Measurements from ENCODE around the gene EMC9. TPM values are rescaled to one million over a fixed set of nuclear protein-coding genes. Genes with fewer than 3 reads are reported as not detected.

EMC9 gene
- total and polyA plus RNA-seq, 12 donors, result 21.6 to 149 (median 43.9) TPM

DNA sequence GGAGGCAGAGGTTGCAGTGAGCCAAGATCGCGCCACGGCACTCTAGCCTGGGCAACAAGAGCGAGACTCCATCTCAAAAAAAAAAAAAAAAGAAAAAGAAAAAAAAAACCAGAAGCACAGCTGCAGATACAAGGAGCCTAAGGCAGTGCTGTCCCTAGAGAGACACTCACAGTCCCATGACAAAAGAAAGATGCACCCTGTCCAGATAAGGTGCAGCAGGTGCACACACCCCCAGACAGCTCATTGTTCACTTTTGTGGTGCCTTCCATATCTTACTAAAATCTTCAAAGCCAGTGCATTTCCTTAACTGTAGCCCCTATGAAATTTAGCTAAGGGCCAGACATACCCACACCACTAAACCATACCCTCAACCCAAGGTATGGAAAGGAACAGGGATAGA lies 19.0 kb downstream of the EMC9 start:
- H3K36me3 ChIP-seq (replicated peaks in 1 of 2), result peaks cover 0 to 63% of the 10 kb centered on the region in 2 donors
- no peak overlapping the region for H3K27ac ChIP-seq
- no peaks in the 10 kb centered on the region for H3K9me3 ChIP-seq (replicated peaks in 1 of 3)
- H3K27me3 ChIP-seq, result no peaks in the 10 kb centered on the region
- DNase-seq, result no peak
- no peaks in the 10 kb centered on the region for H3K4me1 ChIP-seq (replicated peaks in 1 of 2)
- intact Hi-C loops (cut with DNase I), result no loop called here
- H3K4me3 ChIP-seq, result no peak overlapping the region
- TF ChIP-seq, protein P1, sequence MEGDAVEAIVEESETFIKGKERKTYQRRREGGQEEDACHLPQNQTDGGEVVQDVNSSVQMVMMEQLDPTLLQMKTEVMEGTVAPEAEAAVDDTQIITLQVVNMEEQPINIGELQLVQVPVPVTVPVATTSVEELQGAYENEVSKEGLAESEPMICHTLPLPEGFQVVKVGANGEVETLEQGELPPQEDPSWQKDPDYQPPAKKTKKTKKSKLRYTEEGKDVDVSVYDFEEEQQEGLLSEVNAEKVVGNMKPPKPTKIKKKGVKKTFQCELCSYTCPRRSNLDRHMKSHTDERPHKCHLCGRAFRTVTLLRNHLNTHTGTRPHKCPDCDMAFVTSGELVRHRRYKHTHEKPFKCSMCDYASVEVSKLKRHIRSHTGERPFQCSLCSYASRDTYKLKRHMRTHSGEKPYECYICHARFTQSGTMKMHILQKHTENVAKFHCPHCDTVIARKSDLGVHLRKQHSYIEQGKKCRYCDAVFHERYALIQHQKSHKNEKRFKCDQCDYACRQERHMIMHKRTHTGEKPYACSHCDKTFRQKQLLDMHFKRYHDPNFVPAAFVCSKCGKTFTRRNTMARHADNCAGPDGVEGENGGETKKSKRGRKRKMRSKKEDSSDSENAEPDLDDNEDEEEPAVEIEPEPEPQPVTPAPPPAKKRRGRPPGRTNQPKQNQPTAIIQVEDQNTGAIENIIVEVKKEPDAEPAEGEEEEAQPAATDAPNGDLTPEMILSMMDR (IDR thresholded peaks at IDR 0.05), result no peak
- TF ChIP-seq POLR2A (IDR thresholded peaks at IDR 0.05), result no peak
- 95 to 98% (median 97%) methylated on average over 4 of the region's 4 CpGs for WGBS, 4 donors

DNA sequence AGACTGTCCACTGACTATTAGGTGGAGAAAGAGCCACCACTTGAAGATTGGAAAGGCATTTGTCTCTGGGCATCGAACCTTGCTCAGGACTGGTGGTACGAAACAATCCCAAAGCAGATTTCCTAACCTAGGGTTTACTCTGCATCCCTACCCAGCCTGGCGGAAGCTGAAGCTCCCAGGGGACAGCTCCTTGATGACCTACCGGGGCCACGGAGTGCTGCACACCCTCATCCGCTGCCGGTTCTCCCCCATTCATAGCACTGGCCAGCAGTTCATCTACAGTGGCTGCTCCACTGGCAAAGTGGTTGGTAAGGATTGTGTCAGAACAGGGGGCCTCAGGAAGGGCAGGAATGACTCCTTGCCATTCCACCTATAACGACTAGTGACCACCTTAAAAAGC lies 20.2 kb downstream of the EMC9 start:
- WGBS, 4 donors, result 95 to 98% (median 95%) methylated on average over 6 to 8 of the region's 8 CpGs
- H3K27ac ChIP-seq, result no peak overlapping the region
- peaks cover 0 to 71% of the 10 kb centered on the region in 2 donors for H3K36me3 ChIP-seq (replicated peaks in 1 of 2)
- no peak for DNase-seq
- intact Hi-C loops (cut with DNase I), result no loop called here
- no peaks in the 10 kb centered on the region for H3K9me3 ChIP-seq (replicated peaks in 1 of 3)
- H3K27me3 ChIP-seq, result no peaks in the 10 kb centered on the region
- TF ChIP-seq, protein P1 (IDR thresholded peaks at IDR 0.05), result no peak
- TF ChIP-seq POLR2A (IDR thresholded peaks at IDR 0.05), result no peak
- peaks cover 6 to 11% of the 10 kb centered on the region in 2 donors for H3K4me1 ChIP-seq (replicated peaks in 1 of 2)
- no peak overlapping the region for H3K4me3 ChIP-seq

DNA sequence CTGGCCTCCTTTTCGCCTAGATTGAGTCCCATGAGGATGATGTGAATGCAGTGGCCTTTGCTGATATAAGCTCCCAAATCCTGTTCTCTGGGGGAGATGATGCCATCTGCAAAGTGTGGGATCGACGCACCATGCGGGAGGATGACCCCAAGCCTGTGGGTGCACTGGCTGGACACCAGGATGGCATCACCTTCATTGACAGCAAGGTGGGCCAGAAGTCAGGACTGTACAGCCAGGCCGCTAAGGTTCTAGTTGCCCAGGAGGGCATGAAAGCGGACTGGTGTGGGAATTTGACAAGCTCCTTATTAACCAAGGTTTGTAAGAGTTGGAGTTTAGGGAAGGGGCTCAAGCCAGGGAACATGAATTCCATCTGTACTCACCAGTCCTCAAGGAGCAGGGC lies 21.7 kb downstream of the EMC9 start:
- H3K4me1 ChIP-seq (replicated peaks in 1 of 2), result peaks cover 14 to 19% of the 10 kb centered on the region in 2 donors
- 94 to 96% (median 95%) methylated on average over 6 of the region's 6 CpGs for WGBS, 4 donors
- no peaks in the 10 kb centered on the region for H3K9me3 ChIP-seq (replicated peaks in 1 of 3)
- TF ChIP-seq, protein P1 (IDR thresholded peaks at IDR 0.05), result no peak
- no peak for TF ChIP-seq POLR2A (IDR thresholded peaks at IDR 0.05)
- no peak for DNase-seq
- H3K27ac ChIP-seq, result no peak overlapping the region
- H3K36me3 ChIP-seq (replicated peaks in 1 of 2), result peaks cover 0 to 71% of the 10 kb centered on the region in 2 donors
- intact Hi-C loops (cut with DNase I), result no loop called here
- H3K27me3 ChIP-seq, result no peaks in the 10 kb centered on the region
- H3K4me3 ChIP-seq, result no peak overlapping the region

DNA sequence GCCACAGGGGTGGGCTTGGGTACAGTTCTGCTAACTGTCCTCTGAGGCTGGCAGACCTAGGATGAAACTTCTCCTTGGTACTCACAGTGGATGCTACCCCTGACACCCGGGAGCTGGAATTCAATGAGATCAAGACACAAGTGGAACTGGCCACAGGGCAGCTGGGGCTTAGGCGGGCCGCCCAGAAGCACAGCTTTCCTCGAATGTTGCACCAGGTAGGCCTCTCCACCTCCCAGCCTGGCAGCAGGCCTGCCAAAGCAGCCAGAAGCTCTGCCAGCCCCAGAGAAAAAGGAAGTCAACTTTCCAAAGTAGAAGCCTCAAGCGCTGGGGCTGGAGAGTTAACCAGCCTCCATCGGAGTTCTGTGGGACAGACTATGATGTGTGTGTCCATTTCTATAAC lies 24.2 kb downstream of the EMC9 start:
- peaks cover 19% of the 10 kb centered on the region in 2 donors for H3K4me1 ChIP-seq (replicated peaks in 1 of 2)
- peaks cover 0 to 56% of the 10 kb centered on the region in 2 donors for H3K36me3 ChIP-seq (replicated peaks in 1 of 2)
- intact Hi-C loops (cut with DNase I), result no loop called here
- TF ChIP-seq, protein P1 (IDR thresholded peaks at IDR 0.05), result no peak
- no peak for TF ChIP-seq POLR2A (IDR thresholded peaks at IDR 0.05)
- H3K27ac ChIP-seq, result no peak overlapping the region
- DNase-seq, result no peak
- 77 to 93% (median 90%) methylated on average over 6 of the region's 6 CpGs for WGBS, 4 donors
- no peak overlapping the region for H3K4me3 ChIP-seq
- H3K9me3 ChIP-seq (replicated peaks in 1 of 3), result no peaks in the 10 kb centered on the region
- no peaks in the 10 kb centered on the region for H3K27me3 ChIP-seq

All from adrenal gland (tissue), 12 donors.